Uterus (tissue), 4 donors: ENCODE results near the gene CCT3. TPM values are rescaled to one million over a fixed set of nuclear protein-coding genes. Genes with fewer than 3 reads are reported as not detected.
A peak's percentile ranks its signal among the peaks of the same experiment; 100 is the strongest.

Experiments
- DNase-seq, 2 donors: peaks; one replicate each; pipeline ENCODE4 v3.0.0-alpha.2; 2019 to 2020
- H3K27ac ChIP-seq, 2 donors: fragments of 200-600 bp; sonication (generic); 1 replicate in 1 of 2; 2 replicates in 1 of 2; pipeline ENCODE4 v1.5.1; 2016 to 2018
- H3K27me3 ChIP-seq, 2 donors: fragments of 200-600 bp; sonication (generic); one replicate each; pipeline ENCODE4 v1.5.1; 2018 to 2019; ENCODE audit warnings: control low read depth in 1 of 2
- H3K36me3 ChIP-seq, 2 donors: fragments of 200-600 bp; sonication (generic); one replicate each; pipeline ENCODE4 v1.5.1; 2019; ENCODE audit warnings: control low read depth in 1 of 2
- H3K4me1 ChIP-seq, 2 donors: fragments of 200-600 bp; sonication (generic); one replicate each; pipeline ENCODE4 v1.5.1; 2018 to 2019; ENCODE audit warnings: control low read depth in 1 of 2
- H3K4me3 ChIP-seq, 2 donors: fragments of 200-600 bp; sonication (generic); 1 replicate in 1 of 2; 2 replicates in 1 of 2; pipeline ENCODE4 v1.5.1; 2018 to 2019; ENCODE audit warnings: mild to moderate bottlenecking in 1 of 2
- H3K9me3 ChIP-seq, 2 donors: fragments of 200-600 bp; sonication (generic); one replicate each; pipeline ENCODE4 v1.5.1; 2019; ENCODE audit warnings: control low read depth in 1 of 2
- POLR2A ChIP-seq, 2 donors: fragments of 450-650 bp; IDR thresholded peaks; one replicate each; pipeline ENCODE4 v1.6.1; 2016; ENCODE audit warnings: antibody characterized with exemption in 2 of 2, mild to moderate bottlenecking in 1 of 2, moderate library complexity in 1 of 2
- intact Hi-C: fragments of 100-400 bp; cut with DNase I; formaldehyde crosslinking; loops from one replicate; pipeline ENCODE4 v1.15.1; 2023; ENCODE audit warnings: low total_unique reads
- total RNA-seq, 4 donors: library from RNA; depleted of rRNA in 3 of 4; stranded (reverse); fragments of >200 nt in 3 of 4; gene quantifications; one replicate each; pipeline versions ENCODE4 v1.1.0 to v1.2.4, GENCODE V29; 2014 to 2023
- TF ChIP-seq, protein P1 (sequence below), 4 experiments: fragments of 200-600 bp in 2 of 4; fragments of 450-650 bp in 2 of 4; sonication (generic) in 2 of 4; IDR thresholded peaks; one replicate each; pipeline ENCODE4 v1.5.1; 2016 to 2019; ENCODE audit warnings: antibody characterized with exemption in 4 of 4, mild to moderate bottlenecking in 2 of 4, moderate library complexity in 1 of 4
- donor health status: DM: yes; HTN: yes; CAD: no.

The CCT3 gene
- total RNA-seq, 4 donors from 2014 or later = 114 to 267 (median 192) TPM

DNA sequence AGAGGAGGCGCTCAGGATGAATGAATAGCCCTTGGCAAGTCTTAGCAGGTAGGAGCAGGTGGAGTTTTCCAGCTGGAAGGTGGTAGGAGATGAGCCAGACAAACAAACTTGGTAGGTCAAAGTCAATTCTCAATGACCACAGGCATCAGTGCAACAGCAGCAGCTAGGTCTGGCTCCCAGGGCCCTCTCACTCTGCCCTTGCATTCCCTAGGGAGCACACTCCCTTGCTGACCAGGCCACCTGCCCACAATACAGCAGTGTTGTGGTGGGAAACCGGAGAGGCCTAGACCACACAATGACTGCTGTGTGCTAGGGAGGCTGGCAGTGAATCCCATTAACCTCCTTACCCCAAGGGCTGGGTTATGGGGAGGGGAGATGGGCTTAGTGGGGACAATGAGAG is 77.2 kb downstream of the CCT3 start:
- H3K36me3 ChIP-seq = no peaks in the 10 kb centered on the region
- no peak for DNase-seq
- intact Hi-C loops = no loop called here
- no peaks in the 10 kb centered on the region for H3K27me3 ChIP-seq
- H3K27ac ChIP-seq = no peak overlapping the region
- H3K4me1 ChIP-seq = no peaks in the 10 kb centered on the region
- TF ChIP-seq POLR2A (IDR thresholded peaks at IDR 0.05) = no peak
- TF ChIP-seq, protein P1, sequence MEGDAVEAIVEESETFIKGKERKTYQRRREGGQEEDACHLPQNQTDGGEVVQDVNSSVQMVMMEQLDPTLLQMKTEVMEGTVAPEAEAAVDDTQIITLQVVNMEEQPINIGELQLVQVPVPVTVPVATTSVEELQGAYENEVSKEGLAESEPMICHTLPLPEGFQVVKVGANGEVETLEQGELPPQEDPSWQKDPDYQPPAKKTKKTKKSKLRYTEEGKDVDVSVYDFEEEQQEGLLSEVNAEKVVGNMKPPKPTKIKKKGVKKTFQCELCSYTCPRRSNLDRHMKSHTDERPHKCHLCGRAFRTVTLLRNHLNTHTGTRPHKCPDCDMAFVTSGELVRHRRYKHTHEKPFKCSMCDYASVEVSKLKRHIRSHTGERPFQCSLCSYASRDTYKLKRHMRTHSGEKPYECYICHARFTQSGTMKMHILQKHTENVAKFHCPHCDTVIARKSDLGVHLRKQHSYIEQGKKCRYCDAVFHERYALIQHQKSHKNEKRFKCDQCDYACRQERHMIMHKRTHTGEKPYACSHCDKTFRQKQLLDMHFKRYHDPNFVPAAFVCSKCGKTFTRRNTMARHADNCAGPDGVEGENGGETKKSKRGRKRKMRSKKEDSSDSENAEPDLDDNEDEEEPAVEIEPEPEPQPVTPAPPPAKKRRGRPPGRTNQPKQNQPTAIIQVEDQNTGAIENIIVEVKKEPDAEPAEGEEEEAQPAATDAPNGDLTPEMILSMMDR (IDR thresholded peaks at IDR 0.05) = no peak
- no peak overlapping the region for H3K4me3 ChIP-seq
- no peaks in the 10 kb centered on the region for H3K9me3 ChIP-seq

DNA sequence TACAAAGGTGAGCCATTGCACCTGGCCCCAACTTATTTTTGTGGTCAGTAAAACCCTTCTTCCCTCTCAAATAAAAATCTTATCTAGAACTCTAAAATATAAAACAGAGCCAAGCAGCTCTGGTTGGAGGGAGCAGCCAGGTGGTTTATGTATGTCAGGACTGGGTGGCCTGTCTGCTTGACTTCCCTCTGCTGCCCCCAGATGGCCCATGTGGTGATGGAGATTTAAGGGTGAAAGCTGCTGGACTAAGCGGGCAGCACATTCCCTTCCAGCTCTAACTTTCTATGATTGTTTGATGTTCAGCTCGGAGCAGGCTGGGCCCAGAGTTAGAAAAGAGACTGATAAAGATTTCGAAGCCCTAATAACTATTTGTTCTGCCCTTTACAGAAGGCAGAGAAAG is 78.3 kb downstream of the CCT3 start:
- TF ChIP-seq, protein P1 (IDR thresholded peaks at IDR 0.05) = peak in 1 of 4 experiments; percentile 13
- TF ChIP-seq POLR2A (IDR thresholded peaks at IDR 0.05) = no peak
- Histone ChIP-seq H3K36me3 (no peaks in the 10 kb centered on the region), H3K27me3 (no peaks in the 10 kb centered on the region), H3K4me3 (no peak overlapping the region), H3K27ac (no peak overlapping the region), H3K9me3 (no peaks in the 10 kb centered on the region), H3K4me1 (no peaks in the 10 kb centered on the region)
- intact Hi-C loops = no loop called here
- DNase-seq = peak in 1 of 2 donors; percentile 47

Other genes starting within 250 kb of the CCT3 start
- gene LMNA, start 223.6 kb downstream of the CCT3 start, total RNA-seq = 100 to 1,000 TPM; 245 to 533 (median 373) TPM
- 1 to 10 TPM in 3 of 4 donors, not detected in 1; 3.1 to 8.2 (median 4.1) TPM for gene SEMA4A, start 184.7 kb downstream of the CCT3 start, total RNA-seq
- 10 to 100 TPM in 2 of 4 donors, 1 to 10 TPM in 2; 5.9 to 26.9 (median 11.1) TPM for gene SLC25A44, start 144.2 kb downstream of the CCT3 start, total RNA-seq
- gene PMF1, start 125.3 kb downstream of the CCT3 start, total RNA-seq = 10 to 100 TPM; 45.2 to 61.3 (median 46.0) TPM
- gene BGLAP, start 96.1 kb downstream of the CCT3 start, total RNA-seq = 1 to 10 TPM in 1 of 4 donors, under 1 TPM in 2, not detected in 1; 0.29 to 4.2 (median 0.90) TPM
- 1 to 10 TPM in 2 of 4 donors, under 1 TPM in 1, not detected in 1; 0.51 to 1.2 (median 1.1) TPM for gene PAQR6, start 90.2 kb downstream of the CCT3 start, total RNA-seq
- gene SMG5, start 55.5 kb downstream of the CCT3 start, total RNA-seq = 10 to 100 TPM in 3 of 4 donors, 1 to 10 TPM in 1; 8.8 to 68.8 (median 39.0) TPM
- gene TMEM79, start 54.0 kb downstream of the CCT3 start, total RNA-seq = 1 to 10 TPM in 2 of 4 donors, under 1 TPM in 2; 0.26 to 2.7 (median 1.5) TPM
- gene GLMP, start 42.6 kb downstream of the CCT3 start, total RNA-seq = 10 to 100 TPM; 23.8 to 31.1 (median 27.7) TPM
- gene VHLL, start 39.0 kb downstream of the CCT3 start, total RNA-seq = not detected
- not detected for gene TSACC, start 234 bp upstream of the CCT3 start, total RNA-seq
- under 1 TPM in 1 of 4 donors, not detected in 3; 0.49 TPM for gene RHBG, start 30.9 kb upstream of the CCT3 start, total RNA-seq
- 100 to 1,000 TPM in 1 of 4 donors, 10 to 100 TPM in 2, 1 to 10 TPM in 1; 8.4 to 101 (median 35.1) TPM for gene MEF2D, start 162.5 kb upstream of the CCT3 start, total RNA-seq
- gene IQGAP3, start 234.3 kb upstream of the CCT3 start, total RNA-seq = 10 to 100 TPM in 1 of 4 donors, under 1 TPM in 1, not detected in 2; 0.09 to 13.2 TPM
- not detected for gene TTC24, start 241.4 kb upstream of the CCT3 start, total RNA-seq